ENCODE data around the gene PTTG2.

Gene PTTG2

DNA sequence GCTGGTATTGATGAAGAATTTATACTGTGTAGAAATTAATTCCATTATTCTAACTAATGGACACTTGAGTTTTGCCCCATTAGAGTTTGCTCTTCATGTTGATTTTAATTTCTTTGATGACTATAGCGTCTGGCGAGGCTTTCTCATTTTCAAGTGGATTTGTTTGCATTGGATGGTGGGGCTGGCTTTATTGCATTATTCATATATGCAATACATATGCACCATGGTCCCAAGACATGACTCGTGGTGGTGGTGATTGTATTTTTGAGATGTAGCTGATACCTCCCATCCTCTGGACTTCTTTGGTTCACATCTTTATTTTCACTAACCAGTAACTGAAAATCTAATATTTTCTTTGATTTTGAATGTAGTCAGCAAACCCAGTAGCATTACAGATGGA lies 39.8 kb downstream of the PTTG2 start:
- H3K4me3 ChIP-seq (ENCODE audit: low read length), result no peak overlapping the region
- no peak for DNase-seq (ENCODE audit: low read depth)
- TF ChIP-seq, protein P1, sequence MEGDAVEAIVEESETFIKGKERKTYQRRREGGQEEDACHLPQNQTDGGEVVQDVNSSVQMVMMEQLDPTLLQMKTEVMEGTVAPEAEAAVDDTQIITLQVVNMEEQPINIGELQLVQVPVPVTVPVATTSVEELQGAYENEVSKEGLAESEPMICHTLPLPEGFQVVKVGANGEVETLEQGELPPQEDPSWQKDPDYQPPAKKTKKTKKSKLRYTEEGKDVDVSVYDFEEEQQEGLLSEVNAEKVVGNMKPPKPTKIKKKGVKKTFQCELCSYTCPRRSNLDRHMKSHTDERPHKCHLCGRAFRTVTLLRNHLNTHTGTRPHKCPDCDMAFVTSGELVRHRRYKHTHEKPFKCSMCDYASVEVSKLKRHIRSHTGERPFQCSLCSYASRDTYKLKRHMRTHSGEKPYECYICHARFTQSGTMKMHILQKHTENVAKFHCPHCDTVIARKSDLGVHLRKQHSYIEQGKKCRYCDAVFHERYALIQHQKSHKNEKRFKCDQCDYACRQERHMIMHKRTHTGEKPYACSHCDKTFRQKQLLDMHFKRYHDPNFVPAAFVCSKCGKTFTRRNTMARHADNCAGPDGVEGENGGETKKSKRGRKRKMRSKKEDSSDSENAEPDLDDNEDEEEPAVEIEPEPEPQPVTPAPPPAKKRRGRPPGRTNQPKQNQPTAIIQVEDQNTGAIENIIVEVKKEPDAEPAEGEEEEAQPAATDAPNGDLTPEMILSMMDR (IDR thresholded peaks at IDR 0.05; ENCODE audit: insufficient read depth, low read depth, low read length, missing control alignments), result no peak

- H3K4me3 ChIP-seq (ENCODE audit: low read length), result no peak overlapping the region
- TF ChIP-seq, protein P1 (IDR thresholded peaks at IDR 0.05; ENCODE audit: insufficient read depth, low read depth, low read length, missing control alignments), result no peak
- DNase-seq (ENCODE audit: low read depth), result no peak
Observed at GRCh38 chr4:38001927-38002326, 41.7 kb downstream of the PTTG2 start.

DNA sequence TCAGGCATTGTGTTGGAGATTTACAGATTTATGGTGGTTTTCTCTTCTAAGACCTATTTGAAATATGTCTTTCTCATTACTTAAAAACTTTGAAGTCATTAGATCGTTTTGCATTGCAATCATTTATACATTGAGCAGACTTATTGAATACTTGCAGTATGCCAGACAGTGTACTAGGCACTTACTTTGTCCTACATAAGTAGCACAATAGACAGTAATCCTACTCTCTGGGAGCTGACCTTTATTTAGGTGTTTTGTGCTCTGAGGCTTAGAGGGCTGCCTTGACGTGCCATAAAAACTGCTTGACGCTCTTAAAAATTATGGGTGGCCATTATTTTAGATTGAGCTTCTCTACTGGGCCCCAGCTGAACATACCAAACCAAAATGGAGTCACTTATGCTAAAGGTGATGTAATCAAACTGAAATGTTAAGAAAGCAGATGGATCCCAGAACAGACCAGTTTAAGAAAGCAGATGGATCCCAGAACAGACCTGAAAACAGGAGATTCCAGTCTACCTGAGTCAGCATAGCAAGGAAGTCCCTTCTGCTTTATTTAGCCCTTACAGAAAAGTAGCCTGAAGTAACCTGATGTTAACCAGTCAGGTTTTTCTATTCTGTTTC lies 42.4 kb downstream of the PTTG2 start:
- peak; percentile 66 for DNase-seq (ENCODE audit: low read depth)
- TF ChIP-seq, protein P1 (IDR thresholded peaks at IDR 0.05; ENCODE audit: insufficient read depth, low read depth, low read length, missing control alignments), result no peak
- no peak overlapping the region for H3K4me3 ChIP-seq (ENCODE audit: low read length)

- no peak overlapping the region for H3K4me3 ChIP-seq (ENCODE audit: low read length)
- TF ChIP-seq, protein P1 (IDR thresholded peaks at IDR 0.05; ENCODE audit: insufficient read depth, low read depth, low read length, missing control alignments), result no peak
- DNase-seq (ENCODE audit: low read depth), result no peak
Observed at GRCh38 chr4:38003102-38003501, 42.9 kb downstream of the PTTG2 start.

DNA sequence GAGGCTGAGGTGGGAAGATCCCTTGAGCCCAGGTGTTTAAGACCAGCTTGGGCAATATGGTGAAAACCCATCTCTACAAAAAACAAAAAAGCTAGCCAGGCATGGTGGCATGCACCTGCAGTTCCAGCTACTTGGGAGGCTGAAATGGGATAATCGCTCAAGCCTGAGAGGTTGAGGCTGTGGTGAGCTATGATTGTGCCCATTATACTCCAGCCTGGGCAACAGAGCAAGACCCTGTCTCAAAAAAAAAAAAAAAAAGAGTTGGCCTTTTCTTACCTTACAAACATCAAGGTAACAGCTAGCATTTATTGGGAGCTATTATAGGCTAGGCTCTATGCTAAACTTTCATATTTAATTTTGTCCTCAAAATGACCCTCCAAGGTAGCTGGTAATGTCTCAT lies 43.4 kb downstream of the PTTG2 start:
- TF ChIP-seq, protein P1 (IDR thresholded peaks at IDR 0.05; ENCODE audit: insufficient read depth, low read depth, low read length, missing control alignments), result no peak
- DNase-seq (ENCODE audit: low read depth), result no peak
- no peak overlapping the region for H3K4me3 ChIP-seq (ENCODE audit: low read length)

GRCh38 chr4:38004062-38004461 lies 43.9 kb downstream of the PTTG2 start:
- no peak for DNase-seq (ENCODE audit: low read depth)
- no peak overlapping the region for H3K4me3 ChIP-seq (ENCODE audit: low read length)
- TF ChIP-seq, protein P1 (IDR thresholded peaks at IDR 0.05; ENCODE audit: insufficient read depth, low read depth, low read length, missing control alignments), result no peak

DNA sequence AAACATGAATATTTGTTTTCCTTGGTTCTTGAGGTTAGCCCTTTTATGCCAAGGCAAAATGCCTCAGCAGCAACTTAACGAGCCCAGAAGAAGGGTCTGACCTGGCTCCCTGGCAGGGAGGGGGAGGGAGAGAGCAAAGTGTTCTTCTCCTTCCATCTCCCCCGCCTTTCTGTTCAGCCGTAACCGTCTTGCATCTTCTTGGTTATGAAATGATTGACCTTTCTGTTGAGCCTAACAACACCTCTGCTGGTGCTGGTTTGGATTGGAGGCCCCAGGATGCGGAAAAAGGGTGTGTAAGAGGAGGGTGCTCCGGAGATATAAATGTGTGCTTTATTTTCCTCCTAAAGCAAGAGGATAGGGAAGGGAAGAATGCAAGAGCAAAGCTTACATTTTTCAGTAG lies 44.7 kb downstream of the PTTG2 start:
- no peak for DNase-seq (ENCODE audit: low read depth)
- H3K4me3 ChIP-seq (ENCODE audit: low read length), result no peak overlapping the region
- TF ChIP-seq, protein P1 (IDR thresholded peaks at IDR 0.05; ENCODE audit: insufficient read depth, low read depth, low read length, missing control alignments), result no peak

Measured in epithelial cell of esophagus (primary cell).